Heart right ventricle (tissue), 16 donors: ENCODE results near the gene MC1R. TPM values are rescaled to one million over a fixed set of nuclear protein-coding genes. Genes with fewer than 3 reads are reported as not detected.
"Not testable (repeated sequence)": the region's sequence is repeated elsewhere in the genome, so short reads cannot be mapped to it uniquely, and the experiment has no call there.

ENCODE experiments used
- ATAC-seq, 8 donors: fragments of 200-7000 bp; cut with Tn5 transposase; one replicate each; pipeline ENCODE4 v1.9.1; 2020; ENCODE audit warnings: mild to moderate bottlenecking in 8 of 8, moderate library complexity in 8 of 8, moderate number of reproducible peaks in 1 of 8
- DNase-seq, 2 donors: peaks; one replicate each; pipeline ENCODE4 v3.0.0-alpha.2; 2020
- H3K27ac ChIP-seq, 10 donors: fragments of 200-600 bp; sonication (generic) in 2 of 10; one replicate each; pipeline versions ENCODE4 v1.5.0 to v1.8.0; 2020 to 2022; ENCODE audit warnings: mild to moderate bottlenecking in 3 of 10
- H3K27me3 ChIP-seq, 7 donors: fragments of 200-600 bp; one replicate each; pipeline ENCODE4 v1.8.0; 2021 to 2022; ENCODE audit warnings: mild to moderate bottlenecking in 2 of 7
- H3K36me3 ChIP-seq, 9 donors: fragments of 200-600 bp; sonication (generic) in 1 of 9; one replicate each; pipeline versions ENCODE4 v1.5.0 to v1.8.0; 2020 to 2022; ENCODE audit warnings: mild to moderate bottlenecking in 2 of 9
- H3K4me1 ChIP-seq, 9 donors: fragments of 200-600 bp; sonication (generic) in 1 of 9; one replicate each; pipeline versions ENCODE4 v1.5.0 to v1.8.0; 2020 to 2022; ENCODE audit warnings: mild to moderate bottlenecking in 4 of 9
- H3K4me3 ChIP-seq, 10 donors: fragments of 200-600 bp; sonication (generic) in 2 of 10; one replicate each; pipeline versions ENCODE4 v1.5.0 to v1.8.0; 2020 to 2022; ENCODE audit warnings: mild to moderate bottlenecking in 7 of 10, moderate library complexity in 2 of 10
- H3K9me3 ChIP-seq, 11 donors: fragments of 200-600 bp in 10 of 11; sonication (generic) in 2 of 11; one replicate each; pipeline versions ENCODE4 v1.5.0 to v1.8.0; 2013 to 2022; ENCODE audit warnings: mild to moderate bottlenecking in 2 of 11, control low read depth in 1 of 11, moderate library complexity in 1 of 11
- WGBS, 2 donors: extraction: QIAGEN DNeasy Blood & Tissue Kit; methylation state at CpG; one replicate each; pipeline ENCODE4 v1.1.7; 2013; ENCODE audit warnings: inconsistent platforms in 1 of 2; 5-methylcytosine and 5-hydroxymethylcytosine counted together
- intact Hi-C, 10 donors: fragments of 100-400 bp; cut with DNase I; formaldehyde crosslinking; loops; one replicate each; pipeline versions ENCODE4 v1.11.1 to v1.14.2; 2022
- polyA plus RNA-seq, 2 donors: library from polyadenylated mRNA; stranded (reverse); fragments of 200-250 nt; gene quantifications; one replicate each; pipeline ENCODE4 v1.2.3, GENCODE V29; 2013
- total RNA-seq, 10 donors: library from RNA; stranded (reverse); fragmentation: NEBNext Ultra II Directional in 3 of 10; extraction: Animal tissue kit (Norgen Biotek cat#: 25700) in 3 of 10; gene quantifications; one replicate each; pipeline versions ENCODE4 v1.2.1 to v1.2.4, GENCODE V29; 2021 to 2023
- TF ChIP-seq, protein P1 (sequence below), 9 donors: fragments of 200-600 bp; sonication (generic) in 2 of 9; IDR thresholded peaks; one replicate each; pipeline versions ENCODE4 v1.5.0 to v1.8.0; 2021 to 2022; ENCODE audit warnings: antibody characterized with exemption in 9 of 9, mild to moderate bottlenecking in 5 of 9, moderate library complexity in 1 of 9
- donor health status: Arrhythmogenic right ventricular cardiomyopathy.
- donor health status: ischemic (EF 13 %, LVEDD 7.1; RV severe dilation, severe dysfunction).
- donor health status: healthy with polysubstance abuse.
- donor health status: DM: no; HTN: yes; CAD: no.
- donor health status: DM: no; HTN: no; CAD: no.
- donor health status: ischemic (EF 25% LVEDD 6.9; RV normal size, moderate dysfunction).
- donor health status: ischemic (EF 25% LVEDD 5.7; RV mildly dilated, moderate dysfunction).
- donor health status: healthy.
- donor health status: DM: yes; HTN: yes; CAD: no.
- donor health status: Ischemic cardiomyopathy.
- donor health status: ischemic (EF 35%, LVEDD 5.7; RV mildly dilated, moderate dysfunction).
- donor health status: nonischemic (EF 11% LVEDD 7.7; RV severe dilation, severe dysfunction).
- donor health status: DM: yes; HTN: yes; CAD: no.
- donor health status: PGD.
- donor health status: ischemic (EF 29% LVEDD 5.4; RV normal size, mild dysfunction).
- donor health status: nonischemic (EF 23%, LVEDD 6.1; RV moderate dilation, normal function).

MC1R gene
- total and polyA plus RNA-seq, 12 donors = 0.64 to 4.5 (median 1.3) TPM

DNA sequence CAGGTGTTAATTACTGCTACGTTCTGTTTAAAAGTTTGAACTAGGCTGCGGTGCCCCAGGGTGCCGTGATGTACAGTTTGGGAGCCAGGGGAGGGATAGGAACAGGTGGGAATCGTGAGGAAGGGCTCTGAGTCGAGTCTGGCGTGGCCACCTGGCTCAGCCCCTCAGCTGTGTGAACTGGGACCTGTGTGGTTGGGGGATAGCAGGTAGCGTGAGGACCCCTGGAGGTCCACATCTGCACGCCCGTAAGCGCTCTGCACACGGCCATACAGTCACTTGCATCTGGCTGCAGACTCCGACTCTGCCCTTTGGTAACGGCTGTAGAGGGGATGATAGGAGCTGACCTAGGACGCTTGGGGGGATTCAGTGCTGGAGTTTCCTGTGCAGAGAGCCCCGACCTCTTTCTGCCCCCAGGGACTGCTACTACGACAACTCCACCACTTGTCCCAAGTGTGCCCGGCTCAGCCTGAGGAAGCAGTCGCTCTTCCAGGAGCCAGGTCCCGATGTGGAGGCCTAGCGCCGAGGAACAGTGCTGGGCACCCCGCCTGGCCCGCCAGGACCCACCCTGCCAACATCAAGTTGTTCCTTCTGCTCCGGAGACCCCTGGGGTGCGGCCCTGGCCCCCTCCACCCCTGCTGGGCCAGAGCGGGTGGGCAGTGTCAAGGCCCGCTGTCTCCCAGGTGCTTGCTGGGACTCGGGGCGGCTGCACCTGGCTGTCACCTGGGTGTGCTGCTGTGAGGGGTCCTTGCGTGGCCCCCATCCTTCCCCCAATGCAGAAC, 47.0 kb downstream of the MC1R start:
- intact Hi-C loops = loop anchor here in 1 of 10 donors (5.0 kb wide), 1 partner anchor 33 kb away; no protein-coding TSS in a partner anchor
- H3K4me1 ChIP-seq = peaks cover 0 to 11% (median 5%) of the 10 kb centered on the region in 9 donors
- H3K4me3 ChIP-seq = no peak overlapping the region
- H3K36me3 ChIP-seq = peaks cover 0 to 75% (median 3%) of the 10 kb centered on the region in 9 donors
- ATAC-seq (no peak), DNase-seq (no peak)
- WGBS, 2 donors = 89 to 90% methylated on average over 30 of the region's 30 CpGs
- no peak overlapping the region for H3K27ac ChIP-seq
- no peaks in the 10 kb centered on the region for H3K27me3 ChIP-seq
- peaks cover 0 to 12% (median 0%) of the 10 kb centered on the region in 11 donors for H3K9me3 ChIP-seq
- TF ChIP-seq, protein P1, sequence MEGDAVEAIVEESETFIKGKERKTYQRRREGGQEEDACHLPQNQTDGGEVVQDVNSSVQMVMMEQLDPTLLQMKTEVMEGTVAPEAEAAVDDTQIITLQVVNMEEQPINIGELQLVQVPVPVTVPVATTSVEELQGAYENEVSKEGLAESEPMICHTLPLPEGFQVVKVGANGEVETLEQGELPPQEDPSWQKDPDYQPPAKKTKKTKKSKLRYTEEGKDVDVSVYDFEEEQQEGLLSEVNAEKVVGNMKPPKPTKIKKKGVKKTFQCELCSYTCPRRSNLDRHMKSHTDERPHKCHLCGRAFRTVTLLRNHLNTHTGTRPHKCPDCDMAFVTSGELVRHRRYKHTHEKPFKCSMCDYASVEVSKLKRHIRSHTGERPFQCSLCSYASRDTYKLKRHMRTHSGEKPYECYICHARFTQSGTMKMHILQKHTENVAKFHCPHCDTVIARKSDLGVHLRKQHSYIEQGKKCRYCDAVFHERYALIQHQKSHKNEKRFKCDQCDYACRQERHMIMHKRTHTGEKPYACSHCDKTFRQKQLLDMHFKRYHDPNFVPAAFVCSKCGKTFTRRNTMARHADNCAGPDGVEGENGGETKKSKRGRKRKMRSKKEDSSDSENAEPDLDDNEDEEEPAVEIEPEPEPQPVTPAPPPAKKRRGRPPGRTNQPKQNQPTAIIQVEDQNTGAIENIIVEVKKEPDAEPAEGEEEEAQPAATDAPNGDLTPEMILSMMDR (IDR thresholded peaks at IDR 0.05) = no peak

DNA sequence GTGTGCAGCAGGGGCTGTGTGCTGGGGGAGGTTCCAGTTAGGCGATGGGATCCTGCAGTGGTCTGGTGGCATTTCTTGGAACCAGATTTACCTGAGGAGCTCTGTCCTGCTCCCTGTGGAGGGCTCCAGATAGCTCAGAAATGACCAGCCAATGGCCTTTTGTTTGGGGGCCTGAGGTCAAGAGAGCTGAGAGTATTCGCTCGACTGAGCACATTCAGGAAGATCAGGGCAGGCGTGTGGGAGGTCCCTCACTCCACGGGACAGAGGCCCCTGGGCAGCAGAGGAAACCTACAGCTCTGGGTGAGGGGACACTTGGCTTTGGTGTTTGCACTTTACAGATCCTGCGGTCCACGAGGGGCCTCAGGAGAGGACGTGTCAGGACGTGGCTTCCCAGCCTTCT, 48.1 kb downstream of the MC1R start:
- peaks cover 0 to 64% (median 3%) of the 10 kb centered on the region in 9 donors for H3K36me3 ChIP-seq
- H3K4me3 ChIP-seq = no peak overlapping the region
- no peaks in the 10 kb centered on the region for H3K27me3 ChIP-seq
- TF ChIP-seq, protein P1 (IDR thresholded peaks at IDR 0.05) = no peak
- WGBS, 2 donors = 77 to 82% methylated on average over 9 of the region's 9 CpGs
- H3K4me1 ChIP-seq = peaks cover 0 to 22% (median 16%) of the 10 kb centered on the region in 9 donors
- ATAC-seq (no peak), DNase-seq (no peak)
- H3K27ac ChIP-seq = no peak overlapping the region
- intact Hi-C loops = loop anchor here in 1 of 10 donors (5.0 kb wide), 1 partner anchor 34 kb away; no protein-coding TSS in a partner anchor
- H3K9me3 ChIP-seq = peaks cover 0 to 17% (median 0%) of the 10 kb centered on the region in 11 donors

GRCh38 chr16:89967436-89967835, 48.8 kb downstream of the MC1R start:
- H3K4me3 ChIP-seq, DNase-seq, ATAC-seq, H3K27me3 ChIP-seq: not testable (repeated sequence)
- peaks cover 0 to 17% (median 0%) of the 10 kb centered on the region in 11 donors for H3K9me3 ChIP-seq
- WGBS, 2 donors = 88 to 95% methylated on average over 5 of the region's 5 CpGs
- peaks cover 0 to 57% (median 0%) of the 10 kb centered on the region in 9 donors for H3K36me3 ChIP-seq
- peak overlapping the region in 1 of 10 donors; percentile 0 for H3K27ac ChIP-seq
- intact Hi-C loops = loop anchor here in 1 of 10 donors (5.0 kb wide), 1 partner anchor 35 kb away; no protein-coding TSS in a partner anchor
- peaks cover 3 to 26% (median 21%) of the 10 kb centered on the region in 9 donors for H3K4me1 ChIP-seq

- peaks cover 0 to 17% (median 0%) of the 10 kb centered on the region in 11 donors for H3K9me3 ChIP-seq
- H3K4me1 ChIP-seq = peaks cover 3 to 26% (median 22%) of the 10 kb centered on the region in 9 donors
- WGBS, 2 donors = 88 to 90% methylated on average over 11 of the region's 11 CpGs
- not testable (repeated sequence) for ATAC-seq, H3K27me3 ChIP-seq, H3K4me3 ChIP-seq, DNase-seq
- H3K36me3 ChIP-seq = peaks cover 0 to 51% (median 0%) of the 10 kb centered on the region in 9 donors
- intact Hi-C loops = loop anchor here in 1 of 10 donors (5.0 kb wide), 1 partner anchor 36 kb away; no protein-coding TSS in a partner anchor
- H3K27ac ChIP-seq = peak overlapping the region in 1 of 10 donors; percentile 0
Measured at GRCh38 chr16:89968074-89968473, 49.4 kb downstream of the MC1R start.

DNA sequence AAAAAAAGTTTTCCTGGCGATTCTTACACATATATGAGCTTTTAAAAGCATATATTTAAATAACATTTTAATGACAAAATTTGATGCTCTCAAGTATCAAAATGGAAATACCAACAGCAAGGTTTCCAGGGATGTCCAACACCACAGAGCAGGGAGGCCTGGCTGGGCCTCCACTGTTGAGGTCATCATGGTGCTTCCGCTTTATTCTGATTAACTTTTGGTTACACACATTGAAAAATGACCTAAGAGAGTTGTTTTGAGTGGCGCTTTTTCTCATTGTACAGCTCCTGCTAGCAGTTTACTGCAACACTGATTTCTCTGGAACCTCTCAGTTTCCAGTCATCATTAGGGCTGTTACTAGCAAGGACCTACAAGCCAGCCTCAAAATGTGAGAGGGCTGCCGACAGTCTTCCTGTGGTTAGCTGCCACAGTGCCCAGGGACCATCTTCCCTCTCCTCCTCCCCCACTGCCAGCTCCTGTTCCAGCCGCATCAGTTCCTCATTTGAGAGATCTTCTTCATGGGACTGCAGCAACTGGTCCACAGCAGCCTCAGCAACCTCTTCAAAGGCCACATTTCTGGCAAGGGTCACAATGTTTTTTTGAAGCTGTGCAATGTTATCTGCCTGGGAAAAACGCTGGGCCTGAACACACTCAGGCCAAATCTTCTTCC, 51.2 kb downstream of the MC1R start:
- TF ChIP-seq, protein P1 (IDR thresholded peaks at IDR 0.05) = no peak
- no peak for ATAC-seq
- 93 to 99% methylated on average over 6 of the region's 6 CpGs for WGBS, 2 donors
- Histone ChIP-seq H3K36me3 (peaks cover 0 to 34% (median 0%) of the 10 kb centered on the region in 9 donors), H3K27ac (peak overlapping the region in 1 of 10 donors; percentile 29), H3K9me3 (peaks cover 0 to 17% (median 0%) of the 10 kb centered on the region in 11 donors), H3K4me3 (no peak overlapping the region), H3K27me3 (no peaks in the 10 kb centered on the region), H3K4me1 (peaks cover 3 to 43% (median 33%) of the 10 kb centered on the region in 9 donors)
- intact Hi-C loops = loop anchor here in 2 of 10 donors (5.0 kb wide), 2 partner anchors 38 to 52 kb away; no protein-coding TSS in a partner anchor
- no peak for DNase-seq
